GM12872 (cell line): ENCODE measurements around the gene SYNE1.

Experiments used
- TF ChIP-seq, protein P1 (sequence below): IDR thresholded peaks from 3 replicates; pipeline ENCODE4 v1.5.1; 2011; ENCODE audit warnings: low read depth, mild to moderate bottlenecking, low read length, moderate library complexity; ENCODE audit not compliant: insufficient read depth

SYNE1 gene

DNA sequence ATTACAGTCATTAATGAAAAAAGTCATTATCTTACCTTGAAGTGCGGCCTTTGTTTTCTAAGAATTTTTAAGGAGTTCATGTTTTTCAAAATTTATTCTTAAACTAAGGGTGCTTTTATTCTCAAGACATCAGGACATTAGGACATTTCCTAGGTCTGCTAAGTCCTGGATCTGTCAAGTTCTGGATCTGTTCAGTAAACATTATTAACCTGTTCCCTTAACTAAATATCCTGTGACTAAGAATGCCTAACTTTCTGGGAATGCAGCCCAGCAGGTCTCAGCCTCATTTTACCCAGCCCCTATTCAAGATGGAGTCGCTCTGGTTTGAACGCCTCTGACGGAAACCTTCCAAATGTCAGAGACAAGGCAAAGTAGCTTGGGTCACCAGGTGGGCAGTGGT is 302.6 kb downstream of the SYNE1 start:
- TF ChIP-seq, protein P1, sequence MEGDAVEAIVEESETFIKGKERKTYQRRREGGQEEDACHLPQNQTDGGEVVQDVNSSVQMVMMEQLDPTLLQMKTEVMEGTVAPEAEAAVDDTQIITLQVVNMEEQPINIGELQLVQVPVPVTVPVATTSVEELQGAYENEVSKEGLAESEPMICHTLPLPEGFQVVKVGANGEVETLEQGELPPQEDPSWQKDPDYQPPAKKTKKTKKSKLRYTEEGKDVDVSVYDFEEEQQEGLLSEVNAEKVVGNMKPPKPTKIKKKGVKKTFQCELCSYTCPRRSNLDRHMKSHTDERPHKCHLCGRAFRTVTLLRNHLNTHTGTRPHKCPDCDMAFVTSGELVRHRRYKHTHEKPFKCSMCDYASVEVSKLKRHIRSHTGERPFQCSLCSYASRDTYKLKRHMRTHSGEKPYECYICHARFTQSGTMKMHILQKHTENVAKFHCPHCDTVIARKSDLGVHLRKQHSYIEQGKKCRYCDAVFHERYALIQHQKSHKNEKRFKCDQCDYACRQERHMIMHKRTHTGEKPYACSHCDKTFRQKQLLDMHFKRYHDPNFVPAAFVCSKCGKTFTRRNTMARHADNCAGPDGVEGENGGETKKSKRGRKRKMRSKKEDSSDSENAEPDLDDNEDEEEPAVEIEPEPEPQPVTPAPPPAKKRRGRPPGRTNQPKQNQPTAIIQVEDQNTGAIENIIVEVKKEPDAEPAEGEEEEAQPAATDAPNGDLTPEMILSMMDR, result no peak

DNA sequence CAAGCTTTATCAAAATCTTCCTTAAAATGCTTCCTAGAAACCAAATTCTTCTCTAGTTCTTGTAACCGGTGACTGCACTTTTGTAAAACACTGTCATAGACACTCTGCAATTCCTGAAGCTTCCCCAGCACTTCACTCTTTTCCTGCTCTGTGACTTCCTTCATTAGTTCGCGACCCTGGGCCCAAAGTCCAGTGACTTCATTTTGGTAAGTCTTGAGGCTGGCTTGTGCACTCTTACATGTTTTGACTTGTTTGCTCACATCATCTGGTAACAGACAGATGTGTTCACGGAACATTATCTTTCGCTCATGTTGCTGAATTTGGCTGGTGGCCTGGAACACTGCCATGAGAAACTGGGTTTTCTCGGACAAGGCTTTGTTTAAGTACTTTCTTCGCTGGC is 306.2 kb downstream of the SYNE1 start:
- TF ChIP-seq, protein P1, result no peak

DNA sequence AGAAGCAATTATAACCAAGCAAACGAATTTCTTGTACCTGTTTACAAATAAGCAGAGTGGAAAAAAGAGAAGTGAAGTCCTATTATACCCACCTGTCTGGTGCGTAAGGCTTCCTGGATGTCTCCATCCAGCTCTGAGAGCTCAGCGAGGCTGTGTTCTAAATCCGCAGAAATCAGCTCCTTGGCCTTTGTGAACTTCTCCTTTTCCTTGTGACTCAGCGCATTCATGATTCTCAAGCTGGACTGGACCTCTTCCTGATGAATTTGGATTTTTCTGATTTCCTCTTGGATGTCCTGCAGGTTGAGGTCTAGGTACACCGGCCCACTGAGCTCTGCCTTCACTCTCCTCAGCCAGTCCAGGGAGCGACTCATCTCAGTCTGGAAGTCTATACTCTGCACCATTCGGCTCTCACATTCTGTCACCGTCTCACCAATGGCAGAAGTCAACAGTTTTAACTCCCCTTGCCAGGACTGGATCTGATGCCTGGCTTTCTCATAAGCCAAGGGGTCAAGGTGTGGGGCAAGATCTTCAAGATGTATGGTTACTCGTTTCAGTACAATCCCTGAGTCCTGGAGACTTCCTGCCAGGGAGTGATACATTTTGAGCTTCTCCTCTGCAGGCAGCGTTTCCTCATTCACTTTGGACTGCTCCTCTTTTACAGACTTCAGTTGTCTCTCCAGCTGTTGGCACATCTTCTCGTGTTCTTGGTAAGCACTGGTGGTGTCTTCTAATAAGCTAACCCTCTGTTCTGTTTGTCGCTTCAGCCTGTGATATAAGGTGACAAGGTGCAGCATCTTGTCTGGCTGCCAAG is 307.3 kb downstream of the SYNE1 start:
- TF ChIP-seq, protein P1, result no peak

DNA sequence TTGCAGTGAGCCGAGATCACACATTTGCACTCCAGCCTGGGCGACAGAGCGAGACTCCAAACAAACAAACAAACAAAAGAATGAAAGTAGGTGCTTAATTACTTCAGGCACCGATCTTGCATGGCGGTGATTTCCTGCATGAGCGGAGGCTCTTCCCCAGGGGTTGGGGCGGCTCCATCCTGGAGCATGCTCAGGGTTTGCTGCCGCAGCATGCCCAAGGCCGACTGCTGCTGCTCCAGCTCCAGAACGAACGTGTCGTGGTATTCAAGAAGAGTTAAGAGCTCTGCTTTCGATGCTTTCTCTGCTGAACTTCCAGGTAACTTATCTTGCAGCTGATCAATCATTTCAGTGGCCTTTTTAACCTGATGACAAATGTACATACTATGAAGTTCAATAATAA is 313.8 kb downstream of the SYNE1 start:
- TF ChIP-seq, protein P1, result no peak

DNA sequence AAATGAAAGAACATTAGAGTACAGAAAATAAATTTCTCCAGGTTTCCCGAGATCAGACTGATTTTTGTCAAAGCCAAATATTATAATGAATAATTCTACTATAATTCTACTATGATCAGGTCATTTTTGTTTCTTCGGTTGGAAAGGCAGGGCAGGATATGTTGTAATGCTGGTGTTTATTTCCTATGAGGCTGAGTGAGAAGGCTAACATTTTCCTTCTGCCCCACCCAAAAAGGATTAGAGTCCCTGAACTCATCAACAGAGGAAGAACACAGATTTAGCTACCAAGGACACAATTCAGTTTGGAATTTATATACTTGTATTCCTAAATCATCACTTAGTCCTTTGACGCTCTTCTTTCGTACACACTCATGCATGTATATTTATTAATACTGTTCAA is 318.9 kb downstream of the SYNE1 start:
- TF ChIP-seq, protein P1, result no peak

DNA sequence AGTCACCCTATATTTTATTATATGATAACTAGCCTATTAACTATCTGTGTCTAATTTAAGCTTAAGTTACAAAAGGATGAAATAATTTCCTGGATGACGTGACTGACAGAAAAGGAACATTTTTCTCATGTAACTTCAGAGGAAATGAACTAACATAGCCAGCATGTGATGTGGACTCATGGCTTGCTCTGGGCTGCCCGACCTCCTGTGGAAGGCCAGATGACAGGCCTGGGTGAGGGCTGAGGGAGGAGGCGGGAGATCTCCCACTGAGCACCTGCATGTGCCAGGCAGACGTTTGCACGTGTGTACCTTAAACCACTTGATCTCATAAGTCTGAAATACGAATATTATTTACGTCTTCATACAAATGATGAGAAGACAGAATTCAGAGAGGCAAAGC is 321.1 kb downstream of the SYNE1 start:
- TF ChIP-seq, protein P1, result no peak

DNA sequence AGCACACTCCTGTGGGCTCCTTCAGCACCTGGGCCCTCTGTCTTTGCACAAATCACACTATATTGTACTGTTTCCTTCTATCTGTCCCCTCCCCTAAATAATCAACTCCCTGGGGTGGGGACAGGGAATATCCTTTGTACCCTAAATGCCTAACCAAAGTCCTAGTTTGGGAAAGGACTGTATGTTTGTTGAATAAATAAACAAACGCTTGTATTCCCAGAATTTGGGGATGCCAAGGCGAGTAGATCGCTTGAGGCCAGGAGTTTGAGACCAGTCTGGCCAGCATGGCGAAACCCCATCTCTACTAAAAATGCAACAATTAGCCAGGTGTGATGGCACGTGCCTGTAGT is 322.7 kb downstream of the SYNE1 start:
- TF ChIP-seq, protein P1, result no peak
